Measurements from ENCODE around the gene PCP4. TPM values are rescaled to one million over a fixed set of nuclear protein-coding genes. Genes with fewer than 3 reads are reported as not detected.

PCP4 gene
- total RNA-seq, 1 donor from 2014 or later = not detected

GRCh38 chr21:39971956-39972355 is 104.7 kb downstream of the PCP4 start:
- DNase-seq (ENCODE audit: low read depth in 2 of 2) = no peak

DNA sequence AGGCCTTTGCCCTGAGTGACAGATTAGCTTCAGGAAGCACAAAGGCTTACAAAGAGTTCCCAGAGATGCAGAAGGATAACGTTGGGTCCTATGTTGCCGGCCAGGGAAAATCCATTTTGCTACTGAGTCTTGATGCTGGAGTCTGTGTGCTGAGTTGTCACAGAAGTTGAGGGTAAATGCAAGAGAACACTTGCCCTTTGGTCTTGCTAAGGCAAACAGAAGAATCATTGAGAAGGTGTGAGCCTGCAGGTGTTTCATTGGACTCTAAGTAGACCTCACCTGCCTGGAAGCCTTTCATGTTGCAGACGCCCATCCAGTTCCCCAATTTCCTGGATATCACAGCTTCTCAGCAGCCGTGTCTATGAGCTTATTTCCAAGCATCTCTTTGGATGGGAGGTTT is 105.2 kb downstream of the PCP4 start:
- no peak for DNase-seq (ENCODE audit: low read depth in 2 of 2)

DNA sequence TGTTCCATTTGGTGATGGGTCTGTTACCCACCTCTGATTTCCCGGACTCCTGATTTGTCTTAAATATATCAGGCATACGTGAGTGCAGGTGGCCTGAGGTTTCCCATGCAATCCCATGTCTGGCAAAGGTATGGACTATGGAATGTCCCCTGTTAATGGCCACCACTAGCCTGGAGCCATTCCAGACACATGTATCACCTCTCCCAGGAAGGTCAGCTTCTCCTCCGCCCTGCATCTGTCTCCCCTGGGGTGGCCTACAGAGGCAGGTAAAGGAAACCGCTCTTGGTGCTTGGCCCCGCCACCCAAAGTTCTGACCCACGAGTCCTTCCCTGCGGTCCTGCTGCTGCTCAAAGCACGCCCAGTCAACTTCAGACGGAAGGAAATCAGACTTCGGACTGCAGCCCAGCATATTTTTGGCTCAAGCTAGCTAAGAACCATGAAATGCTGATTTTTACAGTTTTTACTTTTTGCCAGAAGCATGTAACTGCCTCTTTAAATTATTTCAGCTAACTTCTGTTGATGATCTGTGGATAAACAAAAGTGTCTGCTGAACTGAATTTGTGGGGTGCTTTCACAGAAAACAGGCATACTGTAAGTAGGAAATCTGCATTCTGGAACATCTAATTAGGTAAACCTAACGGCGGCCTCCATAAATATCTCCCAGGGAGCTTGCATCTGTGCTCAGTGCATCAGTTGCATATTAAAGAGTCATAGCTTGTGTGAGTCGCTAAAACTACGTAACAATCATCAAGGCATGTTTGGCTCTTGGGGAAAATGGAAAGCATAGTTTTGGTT is 105.9 kb downstream of the PCP4 start:
- DNase-seq (ENCODE audit: low read depth in 2 of 2) = no peak

- no peak for DNase-seq (ENCODE audit: low read depth in 2 of 2)
These were observed 109.6 kb downstream of the PCP4 start for GRCh38 chr21:39976800-39977199.

Other genes with a start within 250 kb of the PCP4 start
- not detected in 2 replicates for gene IGSF5, start 122.3 kb upstream of the PCP4 start, total RNA-seq

All from dermis microvascular lymphatic vessel endothelial cell (primary cell).